Ishikawa (cell line): ENCODE measurements around the gene STUM.

Source experiments
- CEBPB ChIP-seq: IDR thresholded peaks from 2 replicates; pipeline ENCODE4 v1.6.1; 2012
- MAX ChIP-seq: IDR thresholded peaks from 2 replicates; pipeline ENCODE4 v1.6.1; 2012
- REST ChIP-seq: IDR thresholded peaks from 2 replicates; pipeline ENCODE4 v1.6.1; 2012; ENCODE audit warnings: low read depth, mild to moderate bottlenecking
- TAF1 ChIP-seq: IDR thresholded peaks from 2 replicates; pipeline ENCODE4 v1.6.1; 2012; ENCODE audit warnings: low read depth, mild to moderate bottlenecking
- TCF12 ChIP-seq: IDR thresholded peaks from 2 replicates; pipeline ENCODE4 v1.6.1; 2012; ENCODE audit warnings: low read depth
- USF1 ChIP-seq: IDR thresholded peaks from 2 replicates; pipeline ENCODE4 v1.6.1; 2012
- YY1 ChIP-seq: IDR thresholded peaks from 2 replicates; pipeline ENCODE4 v1.6.1; 2012; ENCODE audit warnings: low read depth
- ZBTB7A ChIP-seq: IDR thresholded peaks from 2 replicates; pipeline ENCODE4 v1.6.1; 2012; ENCODE audit warnings: low read depth

GRCh38 chr1:226551299-226551698 lies 2.7 kb downstream of the STUM start:
- TF ChIP-seq CEBPB (no peak), REST (no peak), ZBTB7A (no peak), TCF12 (no peak), MAX (no peak), YY1 (no peak), TAF1 (no peak), USF1 (no peak)
